Hematopoietic multipotent progenitor cell treated with erythropoietin and hydrocortisone succinate and interleukin-3 and kit ligand, for 8 days (in vitro differentiated cells): ENCODE measurements around the gene CELSR1.
"Not testable (repeated sequence)": the region's sequence is repeated elsewhere in the genome, so short reads cannot be mapped to it uniquely, and the experiment has no call there.

Experiments used
- DNase-seq: peaks from one replicate; pipeline ENCODE4 v3.0.0-alpha.2; 2015

Gene CELSR1

GRCh38 chr22:46511151-46512038 is 26.0 kb downstream of the CELSR1 start:
- DNase-seq: no peak

GRCh38 chr22:46509416-46510089 is 27.9 kb downstream of the CELSR1 start:
- no peak for DNase-seq

- no peak for DNase-seq
Observed at GRCh38 chr22:46508491-46508999, 28.9 kb downstream of the CELSR1 start.

- no peak for DNase-seq
Observed at GRCh38 chr22:46507451-46508425, 29.7 kb downstream of the CELSR1 start.

GRCh38 chr22:46504584-46504983 is 32.8 kb downstream of the CELSR1 start:
- no peak for DNase-seq

- no peak for DNase-seq
Observed at GRCh38 chr22:46502440-46503175, 34.8 kb downstream of the CELSR1 start.

GRCh38 chr22:46501701-46502100 is 35.7 kb downstream of the CELSR1 start:
- DNase-seq: no peak

- not testable (repeated sequence) for DNase-seq
Observed at GRCh38 chr22:46501265-46501664, 36.2 kb downstream of the CELSR1 start.

- DNase-seq: no peak
Observed at GRCh38 chr22:46500201-46500600, 37.2 kb downstream of the CELSR1 start.

GRCh38 chr22:46499805-46500189 is 37.6 kb downstream of the CELSR1 start:
- no peak for DNase-seq

GRCh38 chr22:46491946-46492345 is 45.5 kb downstream of the CELSR1 start:
- no peak for DNase-seq

- DNase-seq: no peak
Observed at GRCh38 chr22:46490538-46490937, 46.9 kb downstream of the CELSR1 start.

- no peak for DNase-seq
Observed at GRCh38 chr22:46486996-46487717, 50.3 kb downstream of the CELSR1 start.

- no peak for DNase-seq
Observed at GRCh38 chr22:46484861-46485595, 52.4 kb downstream of the CELSR1 start.

GRCh38 chr22:46484156-46484860 is 53.1 kb downstream of the CELSR1 start:
- no peak for DNase-seq

GRCh38 chr22:46483353-46483752 is 54.1 kb downstream of the CELSR1 start:
- no peak for DNase-seq

- no peak for DNase-seq
Observed at GRCh38 chr22:46482056-46482675, 55.3 kb downstream of the CELSR1 start.

- no peak for DNase-seq
Observed at GRCh38 chr22:46481386-46481785, 56.0 kb downstream of the CELSR1 start.

GRCh38 chr22:46480396-46480795 is 57.0 kb downstream of the CELSR1 start:
- no peak for DNase-seq
